Large intestine (tissue), 12 donors: Measurements from ENCODE around the gene FFAR1. TPM values are rescaled to one million over a fixed set of nuclear protein-coding genes. Genes with fewer than 3 reads are reported as not detected.

Experiments
- DNase-seq, 2 donors: peaks; one replicate each; pipeline versions ENCODE4 v3.0.0 to v3.0.0-alpha.2; 2013
- H3K27ac ChIP-seq: one replicate; pipeline ENCODE4 v1.5.1; 2013; ENCODE audit warnings: low read length
- H3K27me3 ChIP-seq: 2 replicates; pipeline ENCODE4 v1.6.1; 2013; ENCODE audit warnings: low read length; ENCODE audit not compliant: control insufficient read depth, insufficient read depth
- H3K36me3 ChIP-seq: 2 replicates; pipeline ENCODE4 v1.6.1; 2013; ENCODE audit warnings: low read length; ENCODE audit not compliant: control insufficient read depth, insufficient read depth
- H3K4me1 ChIP-seq: one replicate; pipeline ENCODE4 v1.6.1; 2013; ENCODE audit warnings: low read length; ENCODE audit not compliant: control insufficient read depth, insufficient read depth
- H3K4me3 ChIP-seq: one replicate; pipeline ENCODE4 v1.5.1; 2013; ENCODE audit warnings: low read length
- H3K9me3 ChIP-seq: one replicate; pipeline ENCODE4 v1.6.1; 2013; ENCODE audit warnings: mild to moderate bottlenecking, low read depth, low read length, moderate library complexity; ENCODE audit not compliant: control insufficient read depth
- WGBS: methylation state at CpG from one replicate; pipeline ENCODE4 v1.1.5; 2013; ENCODE audit warnings: low lambda C conversion rate; ENCODE audit not compliant: insufficient coverage; 5-methylcytosine and 5-hydroxymethylcytosine counted together
- long read RNA-seq, 11 donors: transcript quantifications; one replicate each; lab custom pipeline, GENCODE V29; 2026
- polyA plus RNA-seq: library from polyadenylated mRNA; unstranded; fragments of 120-200 nt; gene quantifications from one replicate; pipeline ENCODE4 v1.2.1, GENCODE V29; 2013

The FFAR1 gene, protein sequence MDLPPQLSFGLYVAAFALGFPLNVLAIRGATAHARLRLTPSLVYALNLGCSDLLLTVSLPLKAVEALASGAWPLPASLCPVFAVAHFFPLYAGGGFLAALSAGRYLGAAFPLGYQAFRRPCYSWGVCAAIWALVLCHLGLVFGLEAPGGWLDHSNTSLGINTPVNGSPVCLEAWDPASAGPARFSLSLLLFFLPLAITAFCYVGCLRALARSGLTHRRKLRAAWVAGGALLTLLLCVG (N-terminal part only)
- 1.8 TPM for polyA plus RNA-seq
- long read RNA-seq, donor 1, partial matches to known transcripts: 0 of 2 reads
- long read RNA-seq, donor 1, other reads (novel, unspliced or antisense): 0 of 2 reads
- long read RNA-seq, donor 2, partial matches to known transcripts: 0 of 1 reads
- long read RNA-seq, donor 2, other reads (novel, unspliced or antisense): 0 of 1 reads
- long read RNA-seq, donor 3: 0 reads
- long read RNA-seq, donor 4: 0 reads
- long read RNA-seq, donor 5: 0 reads
- long read RNA-seq, donor 6, partial matches to known transcripts: 0 of 3 reads
- long read RNA-seq, donor 6, other reads (novel, unspliced or antisense): 0 of 3 reads
- long read RNA-seq, donor 7: 0 reads
- long read RNA-seq, donor 8, partial matches to known transcripts: 0 of 1 reads
- long read RNA-seq, donor 8, other reads (novel, unspliced or antisense): 0 of 1 reads
- long read RNA-seq, donor 9: 0 reads
- long read RNA-seq, donor 10, partial matches to known transcripts: 0 of 1 reads
- long read RNA-seq, donor 10, other reads (novel, unspliced or antisense): 0 of 1 reads
- long read RNA-seq, donor 11, partial matches to known transcripts: 0 of 1 reads
- long read RNA-seq, donor 11, other reads (novel, unspliced or antisense): 0 of 1 reads

- H3K36me3 ChIP-seq: no peaks in the 10 kb centered on the region
- no peaks in the 10 kb centered on the region for H3K4me1 ChIP-seq
- WGBS: 93% methylated on average over 3 of the region's 18 CpGs
- no peaks in the 10 kb centered on the region for H3K27me3 ChIP-seq
- peaks cover 5% of the 10 kb centered on the region for H3K9me3 ChIP-seq
- H3K27ac ChIP-seq: no peak within 1 kb of the TSS
- H3K4me3 ChIP-seq: no peak within 1 kb of the TSS
- no peak for DNase-seq
Measured at GRCh38 chr19:35347171-35347929, at the start of gene FFAR1. Gene FFAR1, plus strand, starts transcription at chr19:35347902. Its CDS starts 3,650 bp downstream, at chr19:35351552.

DNA sequence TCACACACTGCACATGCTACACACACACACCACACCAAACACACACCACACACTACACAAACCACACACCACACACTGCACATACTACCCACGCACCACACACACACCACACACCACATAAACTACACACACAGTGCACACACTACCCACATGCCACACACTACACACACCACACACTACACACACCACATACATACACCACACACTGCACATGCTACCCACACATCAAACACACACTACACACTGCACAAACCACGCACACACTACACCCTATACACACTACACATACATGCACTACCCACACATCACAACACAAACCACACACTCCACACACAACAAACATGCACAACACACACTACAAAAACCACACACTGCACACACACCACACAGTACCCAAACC is 49.8 kb upstream of the FFAR1 start:
- Histone ChIP-seq H3K27me3 (peaks cover 5% of the 10 kb centered on the region), H3K27ac (no peak overlapping the region), H3K36me3 (no peaks in the 10 kb centered on the region), H3K4me3 (no peak overlapping the region), H3K9me3 (peaks cover 15% of the 10 kb centered on the region), H3K4me1 (no peaks in the 10 kb centered on the region)
- no CpG with 5 or more reads among the region's 2 CpGs for WGBS
- no peak for DNase-seq

DNA sequence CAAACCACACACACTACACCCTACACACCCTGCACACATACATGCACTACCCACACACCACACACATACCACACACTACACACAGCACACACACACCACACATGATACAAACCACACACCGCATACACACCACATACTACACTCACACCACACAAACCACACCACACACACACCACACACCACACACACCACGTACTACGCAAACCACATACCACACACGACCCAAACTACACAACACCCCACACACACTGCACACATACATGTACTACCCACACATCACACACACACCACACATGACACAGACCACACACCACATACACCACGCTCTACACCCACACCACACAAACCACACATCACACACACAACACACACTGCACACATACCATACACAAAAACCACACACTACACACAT is 49.1 kb upstream of the FFAR1 start:
- H3K36me3 ChIP-seq: no peaks in the 10 kb centered on the region

DNA sequence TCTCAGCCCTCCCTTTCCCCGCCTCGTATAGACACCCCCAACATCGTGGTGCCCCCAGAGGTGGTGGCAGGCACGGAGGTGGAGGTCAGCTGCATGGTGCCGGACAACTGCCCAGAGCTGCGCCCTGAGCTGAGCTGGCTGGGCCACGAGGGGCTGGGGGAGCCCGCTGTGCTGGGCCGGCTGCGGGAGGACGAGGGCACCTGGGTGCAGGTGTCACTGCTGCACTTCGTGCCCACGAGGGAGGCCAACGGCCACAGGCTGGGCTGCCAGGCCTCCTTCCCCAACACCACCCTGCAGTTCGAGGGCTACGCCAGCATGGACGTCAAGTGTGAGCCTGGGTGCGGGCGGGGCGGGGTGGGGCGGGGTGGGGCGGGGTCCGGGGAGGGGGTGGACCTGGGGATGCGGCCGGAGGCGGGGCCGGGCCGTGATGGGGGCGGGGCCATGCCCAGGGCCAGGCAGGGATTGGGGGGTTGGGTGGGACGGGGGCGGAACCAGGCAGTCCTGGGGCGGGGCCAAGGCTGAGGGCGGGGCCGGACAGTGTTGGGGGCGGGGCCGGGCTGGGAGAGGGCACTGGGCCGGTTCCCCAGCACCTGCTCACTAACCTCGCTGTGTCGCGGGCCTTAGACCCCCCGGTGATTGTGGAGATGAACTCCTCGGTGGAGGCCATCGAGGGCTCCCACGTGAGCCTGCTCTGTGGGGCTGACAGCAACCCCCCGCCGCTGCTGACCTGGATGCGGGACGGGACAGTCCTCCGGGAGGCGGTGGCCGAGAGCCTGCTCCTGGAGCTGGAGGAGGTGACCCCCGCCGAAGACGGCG is 48.0 kb upstream of the FFAR1 start:
- no peak for DNase-seq
- peaks cover 15% of the 10 kb centered on the region for H3K9me3 ChIP-seq
- WGBS: no CpG with 5 or more reads among the region's 55 CpGs

More for the DNA sequence above, 49.1 kb upstream of the FFAR1 start:
- no peak for DNase-seq
- no peaks in the 10 kb centered on the region for H3K4me1 ChIP-seq
- peaks cover 15% of the 10 kb centered on the region for H3K9me3 ChIP-seq
- no CpG with 5 or more reads among the region's 5 CpGs for WGBS
- H3K4me3 ChIP-seq: no peak overlapping the region
- H3K27ac ChIP-seq: no peak overlapping the region
- H3K27me3 ChIP-seq: peaks cover under 1% of the 10 kb centered on the region

DNA sequence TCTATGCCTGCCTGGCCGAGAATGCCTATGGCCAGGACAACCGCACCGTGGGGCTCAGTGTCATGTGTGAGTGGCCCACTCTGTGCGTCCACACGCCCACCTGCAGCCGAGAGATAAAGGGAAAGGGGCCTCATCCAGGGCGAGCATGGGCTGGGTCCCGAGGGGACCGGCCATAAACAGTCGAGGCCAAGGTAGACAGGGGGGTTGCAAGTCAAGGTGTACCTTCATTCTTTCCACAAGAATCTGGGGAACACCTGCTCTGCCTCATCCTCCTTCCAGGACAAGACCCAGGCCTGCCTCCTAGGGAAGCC is 47.4 kb upstream of the FFAR1 start:
- Histone ChIP-seq H3K9me3 (peaks cover 15% of the 10 kb centered on the region), H3K4me1 (no peaks in the 10 kb centered on the region), H3K27me3 (no peaks in the 10 kb centered on the region), H3K27ac (no peak overlapping the region), H3K36me3 (no peaks in the 10 kb centered on the region), H3K4me3 (no peak overlapping the region)
- WGBS: no CpG with 5 or more reads among the region's 10 CpGs
- DNase-seq: no peak

More for the DNA sequence above, 48.0 kb upstream of the FFAR1 start:
- Histone ChIP-seq H3K4me1 (no peaks in the 10 kb centered on the region), H3K27ac (no peak overlapping the region), H3K27me3 (no peaks in the 10 kb centered on the region), H3K4me3 (no peak overlapping the region), H3K36me3 (no peaks in the 10 kb centered on the region)

- H3K9me3 ChIP-seq: peaks cover 15% of the 10 kb centered on the region
- WGBS: no CpG with 5 or more reads among the region's 2 CpGs
- DNase-seq: no peak
- no peaks in the 10 kb centered on the region for H3K27me3 ChIP-seq
- no peaks in the 10 kb centered on the region for H3K36me3 ChIP-seq
- H3K4me3 ChIP-seq: no peak overlapping the region
- no peak overlapping the region for H3K27ac ChIP-seq
- H3K4me1 ChIP-seq: no peaks in the 10 kb centered on the region
Measured at GRCh38 chr19:35301961-35302360, 45.7 kb upstream of the FFAR1 start.

GRCh38 chr19:35302446-35302845 is 45.3 kb upstream of the FFAR1 start:
- DNase-seq: no peak
- WGBS: no CpG with 5 or more reads among the region's 16 CpGs
- H3K27me3 ChIP-seq: no peaks in the 10 kb centered on the region
- no peaks in the 10 kb centered on the region for H3K36me3 ChIP-seq
- H3K9me3 ChIP-seq: peaks cover 14% of the 10 kb centered on the region
- no peak overlapping the region for H3K4me3 ChIP-seq
- no peak overlapping the region for H3K27ac ChIP-seq
- no peaks in the 10 kb centered on the region for H3K4me1 ChIP-seq

- no peak overlapping the region for H3K27ac ChIP-seq
- H3K4me1 ChIP-seq: no peaks in the 10 kb centered on the region
- no peaks in the 10 kb centered on the region for H3K27me3 ChIP-seq
- H3K4me3 ChIP-seq: no peak overlapping the region
- H3K9me3 ChIP-seq: peaks cover 8% of the 10 kb centered on the region
- 100% methylated on average over 1 of the region's 6 CpGs for WGBS
- no peaks in the 10 kb centered on the region for H3K36me3 ChIP-seq
- DNase-seq: no peak
Measured at GRCh38 chr19:35303357-35303915, 44.3 kb upstream of the FFAR1 start.

GRCh38 chr19:35304036-35304435 is 43.7 kb upstream of the FFAR1 start:
- Histone ChIP-seq H3K4me3 (no peak overlapping the region), H3K27me3 (no peaks in the 10 kb centered on the region), H3K36me3 (no peaks in the 10 kb centered on the region), H3K9me3 (peaks cover 3% of the 10 kb centered on the region), H3K27ac (no peak overlapping the region), H3K4me1 (peaks cover under 1% of the 10 kb centered on the region)
- no peak for DNase-seq
- WGBS: no CpG with 5 or more reads among the region's 11 CpGs
